GM21526 (cell line): ENCODE results near the gene KLF16.

Source experiments
- ATAC-seq: cut with Tn5 transposase; IDR thresholded peaks from one replicate; pipeline ENCODE4 v1.9.1; 2021; ENCODE audit warnings: moderate library complexity; ENCODE audit not compliant: unreplicated experiment, low FRiP score

KLF16 gene

GRCh38 chr19:1871630-1872029 lies 8.3 kb upstream of the KLF16 start:
- ATAC-seq: no peak

- no peak for ATAC-seq
Measured at GRCh38 chr19:1871140-1871597, 7.8 kb upstream of the KLF16 start.

GRCh38 chr19:1868971-1869370 lies 5.6 kb upstream of the KLF16 start:
- no peak for ATAC-seq

- ATAC-seq: no peak
Measured at GRCh38 chr19:1867349-1867724, 4.0 kb upstream of the KLF16 start.

- no peak for ATAC-seq
Measured at GRCh38 chr19:1866693-1867348, 3.4 kb upstream of the KLF16 start.

- no peak for ATAC-seq
Measured at GRCh38 chr19:1865172-1866010, 2.0 kb upstream of the KLF16 start.

- ATAC-seq: peak; percentile 36
Measured at GRCh38 chr19:1864480-1865171, 1.2 kb upstream of the KLF16 start.

GRCh38 chr19:1863638-1864479 lies 480 bp upstream of the KLF16 start:
- peak; percentile 36 for ATAC-seq

GRCh38 chr19:1862424-1863327 lies 703 bp downstream of the KLF16 start:
- ATAC-seq: no peak

- ATAC-seq: no peak
Measured at GRCh38 chr19:1862068-1862423, 1.3 kb downstream of the KLF16 start.

- ATAC-seq: no peak
Measured at GRCh38 chr19:1861599-1862031, 1.8 kb downstream of the KLF16 start.

GRCh38 chr19:1860821-1861598 lies 2.4 kb downstream of the KLF16 start:
- no peak for ATAC-seq

- no peak for ATAC-seq
Measured at GRCh38 chr19:1860042-1860775, 3.2 kb downstream of the KLF16 start.

- no peak for ATAC-seq
Measured at GRCh38 chr19:1859331-1859781, 4.0 kb downstream of the KLF16 start.

- ATAC-seq: no peak
Measured at GRCh38 chr19:1858412-1859081, 4.8 kb downstream of the KLF16 start.

- ATAC-seq: no peak
Measured at GRCh38 chr19:1857648-1858326, 5.6 kb downstream of the KLF16 start.
